HG03469 (cell line): Measurements from ENCODE around the gene LRP1-AS.

Source experiments
- ATAC-seq: cut with Tn5 transposase; IDR thresholded peaks from one replicate; pipeline ENCODE4 v1.9.1; 2021; ENCODE audit warnings: mild to moderate bottlenecking, moderate library complexity, moderate number of reproducible peaks; ENCODE audit not compliant: unreplicated experiment

Gene LRP1-AS

DNA sequence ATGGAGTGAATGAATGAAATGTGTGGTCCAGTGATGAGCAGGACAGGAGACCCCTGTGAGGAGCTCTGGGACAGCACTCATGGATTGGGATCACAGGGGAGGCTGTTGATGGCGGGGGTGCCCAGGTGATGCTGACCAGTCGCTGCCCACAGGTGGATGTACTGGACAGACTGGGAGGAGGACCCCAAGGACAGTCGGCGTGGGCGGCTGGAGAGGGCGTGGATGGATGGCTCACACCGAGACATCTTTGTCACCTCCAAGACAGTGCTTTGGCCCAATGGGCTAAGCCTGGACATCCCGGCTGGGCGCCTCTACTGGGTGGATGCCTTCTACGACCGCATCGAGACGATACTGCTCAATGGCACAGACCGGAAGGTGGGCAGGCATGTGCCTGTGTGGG is 13.3 kb upstream of the LRP1-AS start:
- ATAC-seq, result no peak

- no peak for ATAC-seq
Observed at GRCh38 chr12:57160040-57160439, 12.6 kb upstream of the LRP1-AS start.

DNA sequence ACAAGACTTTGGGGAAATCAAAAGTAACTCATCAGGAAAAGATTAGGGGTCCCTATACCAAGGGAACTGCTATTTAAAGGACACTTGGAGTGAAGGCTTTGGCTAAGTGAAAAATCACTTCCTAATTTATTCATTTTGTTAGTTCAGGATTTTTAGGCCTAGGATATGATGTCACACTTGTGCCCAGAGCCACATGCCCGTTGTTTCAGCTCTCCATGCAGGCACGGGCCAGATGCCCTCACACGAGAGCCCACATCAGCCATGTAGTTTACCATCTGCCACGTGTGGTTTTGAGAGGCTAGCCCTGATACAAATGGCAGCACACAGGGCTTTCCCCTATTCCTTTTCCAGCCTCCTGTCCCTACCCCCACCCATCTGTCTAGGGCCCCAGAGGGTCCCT is 11.9 kb upstream of the LRP1-AS start:
- ATAC-seq, result no peak

DNA sequence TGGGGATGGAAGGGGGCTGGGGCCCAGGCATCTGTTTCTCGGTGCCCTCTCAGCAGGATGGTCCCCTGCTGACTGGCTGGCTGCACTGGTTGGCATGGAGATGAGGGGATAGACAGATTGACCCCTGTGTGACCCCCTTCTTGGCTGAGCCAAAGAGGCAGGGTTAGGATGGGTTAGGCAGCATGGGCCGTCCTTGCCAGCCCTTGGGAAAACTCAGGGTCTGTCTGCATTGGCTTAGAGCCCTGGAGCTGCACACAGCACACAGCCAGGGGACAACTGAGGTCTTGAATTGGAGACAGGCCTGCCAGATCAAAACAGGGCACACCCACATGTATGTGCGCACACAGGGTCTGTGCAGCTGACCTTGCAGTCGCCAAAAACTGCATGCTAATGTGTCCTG is 11.2 kb upstream of the LRP1-AS start:
- ATAC-seq, result no peak

- ATAC-seq, result no peak
Observed at GRCh38 chr12:57158186-57158585, 10.8 kb upstream of the LRP1-AS start.

GRCh38 chr12:57157588-57158173 is 10.3 kb upstream of the LRP1-AS start:
- no peak for ATAC-seq

DNA sequence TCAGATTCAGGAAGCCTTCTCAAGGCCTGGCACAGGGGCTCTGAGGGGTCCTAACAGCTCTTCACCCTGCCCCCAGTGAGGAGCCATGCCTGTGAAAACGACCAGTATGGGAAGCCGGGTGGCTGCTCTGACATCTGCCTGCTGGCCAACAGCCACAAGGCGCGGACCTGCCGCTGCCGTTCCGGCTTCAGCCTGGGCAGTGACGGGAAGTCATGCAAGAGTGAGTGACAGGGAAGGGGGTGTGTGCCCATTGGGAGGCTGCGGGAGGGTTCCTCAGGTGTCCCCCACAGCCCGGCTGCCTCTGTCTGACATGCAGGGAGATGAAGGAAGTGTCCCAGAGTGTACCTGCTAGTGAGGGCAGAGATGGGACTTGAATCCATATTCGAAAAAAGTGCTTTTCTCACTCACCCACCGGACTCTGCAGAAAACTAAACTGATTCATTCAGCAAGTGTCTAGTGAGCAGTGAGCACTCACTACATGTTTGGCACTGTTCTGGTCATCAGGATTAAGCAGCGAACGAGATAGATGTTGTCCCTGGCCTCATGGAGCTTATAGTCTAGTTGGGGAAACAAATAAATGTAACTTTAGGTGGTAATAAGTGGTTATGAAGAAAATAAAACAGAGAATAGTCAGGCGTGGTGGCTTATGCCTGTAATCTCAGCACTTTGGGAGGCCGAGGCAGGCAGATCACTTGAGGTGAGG is 9.4 kb upstream of the LRP1-AS start:
- ATAC-seq, result no peak

DNA sequence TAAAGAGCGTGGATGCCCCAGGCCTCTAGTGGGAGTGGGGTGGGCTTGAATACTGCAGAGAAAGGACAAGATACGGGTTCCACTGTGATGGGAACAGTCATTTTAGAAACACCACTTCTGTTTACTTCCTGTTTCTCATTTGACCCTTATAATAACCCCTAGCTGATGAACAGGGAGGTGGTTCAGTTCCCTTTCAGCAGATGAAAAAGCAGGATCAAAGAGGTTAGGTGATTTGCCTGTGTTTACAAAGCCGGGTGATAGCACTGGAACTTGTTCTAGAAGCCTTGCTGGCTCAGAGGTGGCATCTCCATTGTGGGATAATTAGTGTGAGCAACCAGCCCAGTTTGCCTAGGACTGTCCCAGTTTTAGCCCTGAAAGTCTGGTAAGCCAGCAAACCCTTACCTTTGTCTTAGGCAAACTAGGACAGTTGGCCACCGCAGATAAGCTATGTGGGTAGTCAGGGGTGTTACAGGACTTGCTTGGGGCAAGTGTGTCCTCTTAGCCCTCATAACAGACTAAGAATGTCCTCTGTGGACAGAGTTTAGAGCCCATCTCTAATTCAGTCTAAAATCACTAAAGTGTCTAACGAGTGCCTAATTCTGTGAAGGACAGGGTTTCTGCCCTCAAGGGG is 7.5 kb upstream of the LRP1-AS start:
- ATAC-seq, result no peak

- ATAC-seq, result no peak
Observed at GRCh38 chr12:57154076-57154475, 6.7 kb upstream of the LRP1-AS start.

DNA sequence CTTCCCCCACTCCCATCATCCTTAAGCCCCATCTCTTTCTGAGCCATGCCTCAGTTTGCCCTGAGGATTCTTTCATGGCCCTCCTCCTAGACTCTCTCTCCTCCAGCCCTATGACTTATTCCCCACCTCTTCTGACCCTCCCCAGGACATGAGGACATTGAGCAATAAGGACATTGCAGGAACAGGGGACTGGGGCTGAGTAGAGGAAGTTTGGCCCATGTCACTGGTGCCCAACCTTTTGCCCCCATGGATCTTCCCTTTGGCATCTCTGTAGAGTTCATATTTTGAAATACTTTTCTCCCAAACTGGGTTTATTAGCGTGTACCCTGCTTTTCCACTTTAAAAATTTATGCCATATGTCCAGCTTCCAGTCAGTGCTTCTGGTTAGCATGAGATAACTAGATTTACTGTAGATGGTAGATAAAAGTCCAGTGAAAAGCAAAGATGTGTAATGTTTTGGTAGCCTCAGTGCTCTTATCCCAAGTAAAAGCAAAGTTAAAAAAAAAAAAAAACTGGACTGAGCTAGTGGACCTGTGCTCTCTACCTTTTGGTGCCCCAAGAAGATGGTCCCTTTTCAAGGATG is 6.1 kb upstream of the LRP1-AS start:
- no peak for ATAC-seq

DNA sequence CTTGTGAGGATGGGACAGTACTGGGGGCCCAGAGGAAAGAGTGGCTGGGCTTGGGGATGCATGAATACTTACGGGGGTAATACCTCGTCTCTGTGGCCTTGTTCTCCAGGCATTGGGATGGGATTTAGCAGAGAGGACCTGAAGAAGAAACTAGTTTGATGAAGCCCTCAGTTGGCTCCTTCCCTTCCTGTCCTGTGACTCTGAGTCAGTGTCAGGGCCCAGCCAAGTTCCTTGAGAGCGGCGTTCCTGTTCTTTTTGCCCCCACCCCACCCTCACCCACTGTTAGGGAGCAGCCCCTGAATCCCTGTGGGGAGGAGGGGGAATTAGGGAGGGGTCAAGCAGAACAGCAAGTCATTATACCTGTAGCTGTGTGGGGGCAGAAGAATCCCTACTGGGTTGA is 5.2 kb upstream of the LRP1-AS start:
- no peak for ATAC-seq

- ATAC-seq, result no peak
Observed at GRCh38 chr12:57151741-57152630, 4.6 kb upstream of the LRP1-AS start.

DNA sequence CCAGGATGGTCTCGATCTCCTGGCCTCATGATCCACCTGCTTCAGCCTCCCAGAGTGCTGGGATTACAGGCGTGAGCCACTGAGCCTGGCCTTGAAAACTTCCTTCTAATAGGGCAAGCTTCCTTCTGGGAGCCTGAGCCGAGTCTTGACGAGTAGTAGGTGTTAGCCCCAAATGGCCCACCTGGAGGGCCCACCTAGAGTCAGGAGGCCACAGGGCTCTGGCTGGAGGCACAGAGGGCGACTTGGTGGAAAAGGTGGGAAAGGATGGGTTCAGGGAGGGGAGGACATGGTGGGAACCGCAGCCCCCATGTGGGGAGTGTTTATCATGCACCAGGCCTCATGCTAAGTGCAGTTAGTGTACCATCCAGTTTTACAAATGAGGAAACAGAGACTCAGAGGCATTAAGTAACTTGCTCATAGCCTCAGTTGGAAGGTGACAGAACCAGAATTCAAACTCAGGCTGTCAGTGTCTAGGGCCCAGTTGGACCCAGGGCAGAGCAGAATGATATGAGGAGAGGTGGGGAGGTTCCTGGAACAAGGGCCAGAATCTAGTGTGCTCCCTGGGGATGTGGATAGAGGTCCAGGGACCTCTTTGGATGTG is 3.1 kb upstream of the LRP1-AS start:
- ATAC-seq, result no peak

GRCh38 chr12:57149245-57149900 is 2.0 kb upstream of the LRP1-AS start:
- ATAC-seq, result no peak

DNA sequence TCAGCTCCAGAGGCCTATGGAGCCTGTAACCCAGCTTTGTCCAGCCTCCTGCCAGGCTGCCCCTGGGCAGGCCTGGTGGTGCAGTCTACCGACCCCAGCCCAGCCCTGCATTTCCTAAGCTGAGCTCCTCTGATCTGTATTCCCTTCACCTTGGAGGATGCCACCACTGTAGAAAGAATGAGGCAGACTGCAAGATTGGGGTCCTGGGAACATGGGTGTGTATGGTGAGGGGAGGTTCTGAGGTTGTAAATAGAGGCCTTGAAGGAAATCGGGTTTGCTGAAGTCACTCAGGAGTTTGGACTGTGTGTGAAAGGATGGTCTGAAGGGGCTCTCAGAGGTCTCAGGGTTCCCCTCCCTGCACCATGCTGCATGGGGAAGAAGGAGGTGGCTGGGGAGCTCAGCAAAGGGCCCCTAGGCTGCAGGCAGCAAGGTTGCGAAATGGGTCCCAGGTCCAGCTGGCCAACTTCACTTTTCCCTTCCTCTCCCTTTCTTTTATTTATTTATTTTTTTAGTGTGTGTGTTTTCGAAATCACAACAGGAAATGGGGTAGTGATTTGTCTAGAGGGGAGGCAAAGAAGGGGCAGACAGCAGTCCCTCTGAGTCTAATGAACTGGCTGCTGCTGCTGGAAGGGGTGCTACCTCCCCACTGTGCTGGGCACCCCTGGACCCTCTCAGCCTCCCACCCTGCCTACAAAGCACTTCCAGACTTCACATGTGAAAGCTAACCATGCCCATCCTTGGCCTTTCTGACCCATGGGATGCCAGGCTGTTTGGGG is 1.2 kb upstream of the LRP1-AS start:
- no peak for ATAC-seq

DNA sequence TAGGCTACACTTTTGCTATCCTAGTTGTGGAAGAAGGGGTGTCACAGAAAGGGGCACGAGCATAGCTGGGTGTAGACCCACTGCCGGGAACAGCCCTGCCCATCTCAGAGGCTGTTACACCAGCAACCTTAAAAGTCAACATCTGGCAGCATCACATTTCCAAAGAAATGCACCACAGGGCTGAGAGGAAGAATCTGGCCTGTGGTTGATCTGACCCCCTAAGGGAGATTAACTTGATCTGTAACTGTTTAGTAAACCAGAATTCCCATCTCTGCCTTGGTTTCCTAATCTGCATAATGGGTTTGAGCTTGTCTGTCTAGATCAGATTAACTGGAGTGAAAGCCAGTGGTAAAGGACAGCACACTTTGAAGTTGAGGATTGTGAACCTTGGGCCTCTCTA is 1.3 kb downstream of the LRP1-AS start:
- no peak for ATAC-seq

DNA sequence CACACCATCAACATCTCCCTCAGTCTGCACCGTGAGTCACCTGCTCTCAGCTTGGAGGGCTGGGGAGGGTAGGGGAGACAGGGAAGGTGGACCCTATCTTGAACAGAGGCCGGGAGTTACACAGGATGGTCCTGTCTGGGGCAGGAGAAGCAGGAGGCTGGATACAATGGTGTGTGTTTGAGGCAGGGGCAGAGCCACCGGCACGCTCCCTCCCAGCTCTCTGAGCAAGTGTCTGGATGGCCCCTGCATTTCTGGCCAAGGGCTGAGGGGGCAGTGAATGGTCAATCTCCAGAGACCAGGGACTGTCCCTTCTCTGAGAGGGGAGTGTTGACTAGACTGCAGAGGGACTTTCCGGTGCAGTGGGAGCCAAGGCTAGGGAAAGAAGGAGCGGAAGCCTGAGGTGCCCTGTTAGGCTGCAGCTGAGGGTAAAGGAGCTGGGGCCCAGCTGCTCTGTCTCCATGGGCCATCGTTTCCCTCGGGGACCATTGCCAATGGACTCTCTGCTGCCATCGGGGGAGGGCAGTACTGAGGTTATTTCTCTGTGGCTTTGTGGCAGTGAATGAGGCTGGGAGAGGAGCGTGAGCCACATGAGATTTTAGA is 1.9 kb downstream of the LRP1-AS start:
- no peak for ATAC-seq

DNA sequence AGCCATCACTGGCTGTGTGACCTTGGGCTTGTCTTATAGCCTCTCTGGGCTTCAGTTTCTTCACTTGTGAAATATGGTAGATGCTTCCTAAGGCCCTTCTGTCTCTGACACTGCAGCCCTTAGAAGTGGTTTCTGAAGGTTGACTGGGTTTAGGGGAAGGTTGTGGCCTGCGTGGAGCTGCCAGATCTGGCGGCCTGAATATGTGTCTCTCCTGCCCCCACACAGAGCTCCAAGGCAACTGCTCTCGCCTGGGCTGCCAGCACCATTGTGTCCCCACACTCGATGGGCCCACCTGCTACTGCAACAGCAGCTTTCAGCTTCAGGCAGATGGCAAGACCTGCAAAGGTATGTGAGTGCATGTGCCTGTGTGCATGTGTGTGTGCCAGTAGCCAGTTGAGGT is 4.0 kb downstream of the LRP1-AS start:
- no peak for ATAC-seq

DNA sequence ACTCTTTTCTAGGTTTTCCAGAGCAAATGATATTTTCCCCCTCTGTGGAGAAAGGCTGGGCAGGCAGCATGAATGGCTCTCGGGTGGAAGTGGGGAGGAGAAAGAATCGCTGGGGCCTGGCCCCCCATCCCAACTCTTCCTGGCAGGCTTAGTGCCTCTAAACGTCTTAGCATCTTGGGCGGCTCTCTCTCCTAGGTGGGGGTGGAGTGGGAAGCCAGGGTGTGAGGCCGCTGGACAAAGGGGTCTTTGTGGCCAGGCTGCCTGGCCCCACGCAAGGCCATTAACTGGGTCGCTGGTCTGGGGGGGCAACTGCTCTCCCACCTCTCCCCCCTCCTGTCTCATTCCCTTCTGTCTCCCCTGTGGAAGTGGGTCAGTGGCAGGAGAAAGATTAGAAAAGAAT is 4.7 kb downstream of the LRP1-AS start:
- no peak for ATAC-seq
